ENCODE measurements around the gene DUS2.

The DUS2 gene

GRCh38 chr16:68126395-68126794 is 103.3 kb downstream of the DUS2 start:
- DNase-seq (ENCODE audit: low read depth in 2 of 2): no peak

GRCh38 chr16:68128577-68129305 is 105.7 kb downstream of the DUS2 start:
- DNase-seq (ENCODE audit: low read depth in 2 of 2): no peak

Data from stimulated activated CD8-positive, alpha-beta memory T cell treated with anti-CD3 and anti-CD28 coated beads, Interleukin-2, amount 100 ng/mL, for 1 hour (primary cell).